Astrocyte (in vitro differentiated cells and primary cell): ENCODE measurements around the gene STK33.

ENCODE experiments used
- CTCF ChIP-seq: IDR thresholded peaks from 2 replicates; pipeline ENCODE4 v1.5.1; 2011; ENCODE audit warnings: low read depth, mild to moderate bottlenecking, inconsistent platforms, low read length, moderate library complexity; ENCODE audit not compliant: insufficient read depth
- EZH2 ChIP-seq: IDR thresholded peaks from 2 replicates; pipeline ENCODE4 v1.6.1; 2012; ENCODE audit warnings: mild to moderate bottlenecking, low read length, inconsistent platforms; ENCODE audit not compliant: insufficient read depth

DNA sequence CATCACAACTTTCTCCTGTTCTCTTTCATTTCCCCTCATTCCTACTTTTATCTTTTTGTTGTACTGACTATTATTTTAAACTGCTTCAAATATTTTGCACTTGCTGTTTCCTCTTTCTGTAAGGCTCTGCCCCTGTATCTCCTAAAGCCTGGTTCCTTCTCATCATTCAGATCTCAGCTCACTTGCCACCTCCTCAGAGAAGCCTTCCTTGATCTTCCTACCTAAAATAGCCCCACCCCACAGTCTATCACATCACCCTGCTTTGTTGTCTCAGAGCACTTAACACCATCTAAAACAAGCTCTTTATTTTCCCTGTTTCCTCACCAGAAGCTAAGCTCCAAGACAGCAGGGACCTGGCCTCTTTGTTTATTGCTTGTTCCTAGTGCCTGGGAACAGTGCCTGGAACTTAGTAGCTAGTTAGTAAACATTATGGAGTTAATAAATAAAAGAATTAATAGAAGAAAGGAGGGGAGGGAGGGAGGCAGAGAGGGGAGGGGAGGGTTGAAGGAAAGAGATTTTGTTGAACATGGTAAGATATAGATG is 2.5 kb upstream of the STK33 start:
- TF ChIP-seq CTCF = no peak
- no peak for TF ChIP-seq EZH2
